ENCODE measurements around the gene KLHL29. TPM values are rescaled to one million over a fixed set of nuclear protein-coding genes. Genes with fewer than 3 reads are reported as not detected.

Gene KLHL29
- total and polyA plus RNA-seq, 2 donors (not counting 1 experiment from before 2014, with no cell fraction given), result 1.3 to 3.4 TPM

DNA sequence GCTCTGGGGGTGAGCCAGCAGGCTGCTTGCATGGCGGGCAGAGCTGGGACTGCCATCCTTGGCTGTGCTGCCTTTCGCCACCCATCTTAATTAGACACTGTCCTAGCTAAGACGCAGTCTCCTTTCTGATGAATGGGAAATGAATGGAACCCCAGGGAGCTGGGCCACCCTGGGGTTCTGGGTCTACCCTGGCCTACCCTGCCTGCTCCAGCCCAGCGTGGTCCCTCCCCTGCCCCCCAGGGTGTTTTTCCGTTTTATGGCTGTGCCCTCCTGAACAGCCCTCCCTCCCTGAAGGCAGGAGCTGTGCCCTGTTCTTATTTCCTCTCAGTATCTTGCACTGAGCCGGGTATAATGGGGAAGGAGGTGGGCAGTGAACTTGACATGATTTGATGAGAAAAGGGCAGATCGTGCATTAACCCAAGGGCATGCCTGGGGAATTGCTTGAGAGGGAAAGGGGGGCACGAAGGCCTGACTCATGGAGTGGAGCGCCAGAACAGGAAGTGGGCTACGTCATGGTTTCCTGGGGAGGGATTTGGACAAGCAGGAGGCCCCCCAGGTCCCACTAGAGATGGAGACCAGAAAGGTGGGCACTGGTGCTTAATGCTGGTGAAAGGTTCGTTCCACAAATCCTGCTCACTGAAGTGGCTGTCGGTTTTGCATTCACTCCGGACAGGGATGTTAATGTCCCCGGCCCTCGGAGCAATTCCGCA lies 165.0 kb downstream of the KLHL29 start:
- H3K4me1 Mint-ChIP-seq, result no peaks in the 10 kb centered on the region
- H3K27ac ChIP-seq (ENCODE audit: low read length in 2 of 2), result no peak overlapping the region
- no peaks in the 10 kb centered on the region for H3K27me3 Mint-ChIP-seq
- H3K27ac Mint-ChIP-seq, result no peak overlapping the region
- H3K9ac ChIP-seq (ENCODE audit: low read length), result no peak overlapping the region
- no peaks in the 10 kb centered on the region for H3K4me1 ChIP-seq (ENCODE audit: control insufficient read depth in 2 of 2, insufficient read depth in 2 of 2, low read length in 2 of 2)
- no peak overlapping the region for H3K4me3 ChIP-seq (ENCODE audit: control extremely low read depth in 1 of 5, extremely low read depth in 1 of 5, insufficient read depth in 1 of 5, low read depth in 2 of 5, low read length in 4 of 5)
- intact Hi-C loops (cut with micrococcal nuclease), result no loop called here
- H3K27me3 ChIP-seq (replicated peaks in 1 of 4; ENCODE audit: control extremely low read depth in 1 of 4, control insufficient read depth in 3 of 4, insufficient read depth in 4 of 4, low read length in 3 of 4), result no peaks in the 10 kb centered on the region
- H3K4me3 Mint-ChIP-seq, result no peak overlapping the region
- H3K79me2 ChIP-seq (ENCODE audit: control insufficient read depth, insufficient read depth, low read length), result no peaks in the 10 kb centered on the region
- no peaks in the 10 kb centered on the region for H4K20me1 ChIP-seq (ENCODE audit: control insufficient read depth, insufficient read depth, low read length, poor library complexity, severe bottlenecking)
- no peak for DNase-seq
- TF ChIP-seq, protein P1, sequence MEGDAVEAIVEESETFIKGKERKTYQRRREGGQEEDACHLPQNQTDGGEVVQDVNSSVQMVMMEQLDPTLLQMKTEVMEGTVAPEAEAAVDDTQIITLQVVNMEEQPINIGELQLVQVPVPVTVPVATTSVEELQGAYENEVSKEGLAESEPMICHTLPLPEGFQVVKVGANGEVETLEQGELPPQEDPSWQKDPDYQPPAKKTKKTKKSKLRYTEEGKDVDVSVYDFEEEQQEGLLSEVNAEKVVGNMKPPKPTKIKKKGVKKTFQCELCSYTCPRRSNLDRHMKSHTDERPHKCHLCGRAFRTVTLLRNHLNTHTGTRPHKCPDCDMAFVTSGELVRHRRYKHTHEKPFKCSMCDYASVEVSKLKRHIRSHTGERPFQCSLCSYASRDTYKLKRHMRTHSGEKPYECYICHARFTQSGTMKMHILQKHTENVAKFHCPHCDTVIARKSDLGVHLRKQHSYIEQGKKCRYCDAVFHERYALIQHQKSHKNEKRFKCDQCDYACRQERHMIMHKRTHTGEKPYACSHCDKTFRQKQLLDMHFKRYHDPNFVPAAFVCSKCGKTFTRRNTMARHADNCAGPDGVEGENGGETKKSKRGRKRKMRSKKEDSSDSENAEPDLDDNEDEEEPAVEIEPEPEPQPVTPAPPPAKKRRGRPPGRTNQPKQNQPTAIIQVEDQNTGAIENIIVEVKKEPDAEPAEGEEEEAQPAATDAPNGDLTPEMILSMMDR (IDR thresholded peaks at IDR 0.05), result no peak
- no peak for TF ChIP-seq EZH2 (IDR thresholded peaks at IDR 0.05; ENCODE audit: borderline replicate concordance, insufficient read depth, low read depth, low read length, poor library complexity, severe bottlenecking)
- H3K9me3 Mint-ChIP-seq (ENCODE audit: insufficient read depth), result no peaks in the 10 kb centered on the region
- H3K9me3 ChIP-seq (ENCODE audit: control extremely low read depth in 1 of 3, control insufficient read depth in 2 of 3, insufficient read depth in 1 of 3, low read length in 2 of 3), result no peaks in the 10 kb centered on the region
- no peaks in the 10 kb centered on the region for H3K36me3 ChIP-seq (replicated peaks in 1 of 2; ENCODE audit: control extremely low read depth in 1 of 2, control insufficient read depth in 1 of 2, extremely low read depth in 1 of 2, insufficient read depth in 2 of 2, low read length in 1 of 2)
- WGBS (ENCODE audit: insufficient coverage), result 53% methylated on average over 15 of the region's 16 CpGs
- H2AFZ ChIP-seq (ENCODE audit: insufficient read depth, low read depth, low read length, poor library complexity, severe bottlenecking), result no peak overlapping the region
- POLR2A ChIA-PET, result no interaction called here
- no peak for ATAC-seq (ENCODE audit: low read depth)
- CTCF ChIA-PET, result no interaction called here
- H3K4me2 ChIP-seq (replicated peaks; ENCODE audit: low read depth, low read length, poor library complexity, severe bottlenecking), result no peak overlapping the region

DNA sequence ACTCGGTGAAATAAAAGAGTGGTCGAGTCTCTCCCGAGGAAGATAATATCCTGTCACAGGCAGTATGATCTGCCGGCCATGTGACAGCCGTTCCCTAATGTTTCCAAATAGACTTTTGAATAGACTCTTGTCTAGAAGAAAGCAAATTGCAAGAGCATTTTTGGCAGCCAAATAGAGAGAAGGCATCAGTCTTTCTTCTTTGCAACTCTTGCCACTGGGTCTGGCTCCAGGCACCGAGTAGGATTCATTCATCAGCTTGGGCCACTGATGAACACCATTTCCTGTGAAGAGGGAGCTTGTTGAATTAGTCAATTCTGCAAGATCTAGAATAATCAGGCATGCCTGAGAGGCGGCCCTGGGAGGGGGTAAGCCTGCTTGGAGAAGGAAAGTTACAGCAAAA lies 165.6 kb downstream of the KLHL29 start:
- H3K36me3 ChIP-seq (replicated peaks in 1 of 2; ENCODE audit: control extremely low read depth in 1 of 2, control insufficient read depth in 1 of 2, extremely low read depth in 1 of 2, insufficient read depth in 2 of 2, low read length in 1 of 2), result no peaks in the 10 kb centered on the region
- TF ChIP-seq EZH2 (IDR thresholded peaks at IDR 0.05; ENCODE audit: borderline replicate concordance, insufficient read depth, low read depth, low read length, poor library complexity, severe bottlenecking), result no peak
- TF ChIP-seq, protein P1 (IDR thresholded peaks at IDR 0.05), result no peak
- no peaks in the 10 kb centered on the region for H3K27me3 Mint-ChIP-seq
- intact Hi-C loops (cut with micrococcal nuclease), result no loop called here
- no peaks in the 10 kb centered on the region for H3K4me1 Mint-ChIP-seq
- no peaks in the 10 kb centered on the region for H3K4me1 ChIP-seq (ENCODE audit: control insufficient read depth in 2 of 2, insufficient read depth in 2 of 2, low read length in 2 of 2)
- POLR2A ChIA-PET, result no interaction called here
- H3K27me3 ChIP-seq (replicated peaks in 1 of 4; ENCODE audit: control extremely low read depth in 1 of 4, control insufficient read depth in 3 of 4, insufficient read depth in 4 of 4, low read length in 3 of 4), result no peaks in the 10 kb centered on the region
- H3K79me2 ChIP-seq (ENCODE audit: control insufficient read depth, insufficient read depth, low read length), result no peaks in the 10 kb centered on the region
- H3K4me3 Mint-ChIP-seq, result no peak overlapping the region
- H3K4me2 ChIP-seq (replicated peaks; ENCODE audit: low read depth, low read length, poor library complexity, severe bottlenecking), result no peak overlapping the region
- H3K9ac ChIP-seq (ENCODE audit: low read length), result no peak overlapping the region
- H3K9me3 ChIP-seq (ENCODE audit: control extremely low read depth in 1 of 3, control insufficient read depth in 2 of 3, insufficient read depth in 1 of 3, low read length in 2 of 3), result no peaks in the 10 kb centered on the region
- no peaks in the 10 kb centered on the region for H3K9me3 Mint-ChIP-seq (ENCODE audit: insufficient read depth)
- CTCF ChIA-PET, result no interaction called here
- 85% methylated on average over 7 of the region's 7 CpGs for WGBS (ENCODE audit: insufficient coverage)
- no peak overlapping the region for H3K27ac ChIP-seq (ENCODE audit: low read length in 2 of 2)
- no peak overlapping the region for H2AFZ ChIP-seq (ENCODE audit: insufficient read depth, low read depth, low read length, poor library complexity, severe bottlenecking)
- no peak overlapping the region for H3K4me3 ChIP-seq (ENCODE audit: control extremely low read depth in 1 of 5, extremely low read depth in 1 of 5, insufficient read depth in 1 of 5, low read depth in 2 of 5, low read length in 4 of 5)
- no peaks in the 10 kb centered on the region for H4K20me1 ChIP-seq (ENCODE audit: control insufficient read depth, insufficient read depth, low read length, poor library complexity, severe bottlenecking)
- no peak for DNase-seq
- H3K27ac Mint-ChIP-seq, result no peak overlapping the region
- ATAC-seq (ENCODE audit: low read depth), result no peak

All from B cell (primary cell).